Fibroblast of mammary gland (primary cell): ENCODE data around the gene ADCY9.
A peak's percentile ranks its signal among the peaks of the same experiment; 100 is the strongest.
"Not testable (repeated sequence)": the region's sequence is repeated elsewhere in the genome, so short reads cannot be mapped to it uniquely, and the experiment has no call there.

Experiments
- DNase-seq: peaks from one replicate; pipeline ENCODE4 v3.0.0-alpha.2; 2010; ENCODE audit warnings: low read depth
- H3K4me3 ChIP-seq: 2 replicates; pipeline ENCODE4 v1.5.1; 2011; ENCODE audit warnings: low read depth, mild to moderate bottlenecking, low read length, moderate library complexity; ENCODE audit not compliant: control insufficient read depth
- CTCF ChIP-seq: conservative IDR thresholded peaks from 2 replicates; pipeline ENCODE4 v1.5.1; 2011; ENCODE audit warnings: low read depth, low read length, inconsistent platforms; ENCODE audit not compliant: control insufficient read depth, insufficient read depth

ADCY9 gene

GRCh38 chr16:4116325-4117249, at the start of gene ADCY9:
Gene ADCY9 (minus strand): TSS chr16:4116442. CDS start chr16:4115442, 1,000 bp downstream.
- TF ChIP-seq CTCF: no peak
- peak within 1 kb of the TSS; percentile 52 for H3K4me3 ChIP-seq
- DNase-seq: peak; percentile 61

- peak; percentile 42 for TF ChIP-seq CTCF
- DNase-seq: peak; percentile 69
- no peak overlapping the region for H3K4me3 ChIP-seq
Measured at GRCh38 chr16:4160658-4161430, 44.6 kb upstream of the ADCY9 start.

- peak; percentile 38 for DNase-seq
- H3K4me3 ChIP-seq: no peak overlapping the region
- TF ChIP-seq CTCF: no peak
Measured at GRCh38 chr16:4159726-4160125, 43.5 kb upstream of the ADCY9 start.

- no peak for TF ChIP-seq CTCF
- no peak overlapping the region for H3K4me3 ChIP-seq
- no peak for DNase-seq
Measured at GRCh38 chr16:4158143-4159093, 42.2 kb upstream of the ADCY9 start.

GRCh38 chr16:4157376-4157825, 41.2 kb upstream of the ADCY9 start:
- TF ChIP-seq CTCF: no peak
- DNase-seq: no peak
- H3K4me3 ChIP-seq: no peak overlapping the region

- DNase-seq, H3K4me3 ChIP-seq: not testable (repeated sequence)
Measured at GRCh38 chr16:4156503-4156902, 40.3 kb upstream of the ADCY9 start.

- not testable (repeated sequence) for DNase-seq, H3K4me3 ChIP-seq
Measured at GRCh38 chr16:4153364-4153763, 37.1 kb upstream of the ADCY9 start.
